Measurements from ENCODE around the gene LIPE. TPM values are rescaled to one million over a fixed set of nuclear protein-coding genes. Genes with fewer than 3 reads are reported as not detected.

Gene LIPE
- total and polyA plus RNA-seq, 4 donors, result 3.6 to 7.7 (median 4.5) TPM

DNA sequence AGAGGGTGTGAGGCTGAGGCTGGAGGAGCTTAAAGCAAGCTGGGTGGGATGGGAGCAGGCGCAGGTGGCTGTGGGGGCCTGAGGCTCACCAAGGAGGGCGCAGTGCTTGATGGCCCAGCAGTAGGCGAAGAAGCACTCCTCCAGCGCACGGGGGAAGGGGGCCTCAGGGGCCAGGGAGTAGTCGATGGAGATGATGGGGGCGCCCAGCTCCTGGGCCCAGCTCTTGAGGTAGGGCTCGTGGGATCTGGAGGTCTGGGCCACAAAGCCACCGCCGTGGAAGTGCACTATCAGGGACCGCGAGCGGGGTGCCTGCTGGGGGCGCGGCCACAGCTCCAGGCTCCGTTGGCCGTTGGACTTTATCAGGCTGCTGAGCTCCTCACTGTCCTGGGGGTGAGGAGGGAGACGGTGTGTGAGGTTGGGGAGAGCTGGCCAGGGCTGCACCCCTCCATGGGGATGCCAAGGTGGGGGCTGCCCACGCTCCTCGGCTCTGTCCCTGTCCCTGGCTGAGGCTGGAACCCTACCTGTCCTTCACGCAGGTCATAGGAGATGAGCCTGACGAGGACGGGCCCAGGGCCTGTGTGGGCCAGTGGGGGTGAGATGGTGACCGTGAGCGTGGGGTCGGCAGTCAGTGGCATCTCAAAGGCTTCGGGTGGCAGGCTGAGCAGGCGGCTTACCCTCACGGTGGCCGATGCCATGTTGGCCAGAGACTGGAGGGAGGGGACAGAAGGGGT lies 19.9 kb downstream of the LIPE start:
- Histone ChIP-seq H3K4me1 (ENCODE audit: control insufficient read depth in 5 of 5, insufficient read depth in 5 of 5, low read length in 5 of 5) (peaks cover 0 to 9% (median 0%) of the 10 kb centered on the region in 5 donors), H3K27me3 (ENCODE audit: control insufficient read depth in 3 of 3, insufficient read depth in 3 of 3, low read length in 2 of 3) (no peaks in the 10 kb centered on the region), H3K36me3 (ENCODE audit: control insufficient read depth in 4 of 4, insufficient read depth in 4 of 4, low read length in 4 of 4) (peaks cover 0 to 6% (median under 1%) of the 10 kb centered on the region in 4 donors), H3K27ac (ENCODE audit: low read depth in 1 of 2, low read length in 1 of 2) (no peak overlapping the region), H3K4me3 (no peak overlapping the region), H3K9me3 (ENCODE audit: control insufficient read depth in 4 of 4, insufficient read depth in 3 of 4, low read length in 3 of 4) (no peaks in the 10 kb centered on the region), H3K9ac (ENCODE audit: insufficient read depth in 1 of 2, low read length in 2 of 2) (no peak overlapping the region)
- 95 to 98% methylated on average over 30 of the region's 30 CpGs for WGBS, 2 donors
- DNase-seq (no peak), ATAC-seq (ENCODE audit: insufficient read depth, low FRiP score) (no peak)
- TF ChIP-seq, protein P1, sequence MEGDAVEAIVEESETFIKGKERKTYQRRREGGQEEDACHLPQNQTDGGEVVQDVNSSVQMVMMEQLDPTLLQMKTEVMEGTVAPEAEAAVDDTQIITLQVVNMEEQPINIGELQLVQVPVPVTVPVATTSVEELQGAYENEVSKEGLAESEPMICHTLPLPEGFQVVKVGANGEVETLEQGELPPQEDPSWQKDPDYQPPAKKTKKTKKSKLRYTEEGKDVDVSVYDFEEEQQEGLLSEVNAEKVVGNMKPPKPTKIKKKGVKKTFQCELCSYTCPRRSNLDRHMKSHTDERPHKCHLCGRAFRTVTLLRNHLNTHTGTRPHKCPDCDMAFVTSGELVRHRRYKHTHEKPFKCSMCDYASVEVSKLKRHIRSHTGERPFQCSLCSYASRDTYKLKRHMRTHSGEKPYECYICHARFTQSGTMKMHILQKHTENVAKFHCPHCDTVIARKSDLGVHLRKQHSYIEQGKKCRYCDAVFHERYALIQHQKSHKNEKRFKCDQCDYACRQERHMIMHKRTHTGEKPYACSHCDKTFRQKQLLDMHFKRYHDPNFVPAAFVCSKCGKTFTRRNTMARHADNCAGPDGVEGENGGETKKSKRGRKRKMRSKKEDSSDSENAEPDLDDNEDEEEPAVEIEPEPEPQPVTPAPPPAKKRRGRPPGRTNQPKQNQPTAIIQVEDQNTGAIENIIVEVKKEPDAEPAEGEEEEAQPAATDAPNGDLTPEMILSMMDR (IDR thresholded peaks at IDR 0.05; ENCODE audit: control extremely low read depth, extremely low read depth), result no peak

DNA sequence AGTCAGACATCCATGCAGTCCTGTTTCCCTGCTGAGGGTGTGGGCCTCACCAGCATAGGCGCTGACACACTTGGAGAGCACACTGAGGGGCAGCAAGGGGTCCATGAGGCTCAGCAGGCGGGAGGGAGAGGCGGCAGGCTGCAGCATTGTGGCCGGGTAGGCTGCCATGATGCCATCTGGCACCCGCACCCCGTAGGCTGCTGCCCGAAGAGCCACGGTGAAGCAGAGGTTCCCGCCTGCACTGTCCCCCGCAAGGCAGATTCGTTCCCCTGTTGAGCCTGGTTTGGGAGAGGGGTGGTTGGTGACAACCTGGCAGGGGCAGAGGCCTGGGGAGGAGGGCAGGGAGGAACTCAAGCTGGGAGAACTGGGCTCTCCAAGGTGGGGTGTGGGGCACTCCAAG lies 21.1 kb downstream of the LIPE start:
- TF ChIP-seq, protein P1 (IDR thresholded peaks at IDR 0.05; ENCODE audit: control extremely low read depth, extremely low read depth), result no peak
- DNase-seq (no peak), ATAC-seq (ENCODE audit: insufficient read depth, low FRiP score) (no peak)
- Histone ChIP-seq H3K9ac (ENCODE audit: insufficient read depth in 1 of 2, low read length in 2 of 2) (no peak overlapping the region), H3K27me3 (ENCODE audit: control insufficient read depth in 3 of 3, insufficient read depth in 3 of 3, low read length in 2 of 3) (no peaks in the 10 kb centered on the region), H3K36me3 (ENCODE audit: control insufficient read depth in 4 of 4, insufficient read depth in 4 of 4, low read length in 4 of 4) (peaks cover 0 to 6% (median under 1%) of the 10 kb centered on the region in 4 donors), H3K4me1 (ENCODE audit: control insufficient read depth in 5 of 5, insufficient read depth in 5 of 5, low read length in 5 of 5) (peaks cover 0 to 9% (median 2%) of the 10 kb centered on the region in 5 donors), H3K9me3 (ENCODE audit: control insufficient read depth in 4 of 4, insufficient read depth in 3 of 4, low read length in 3 of 4) (no peaks in the 10 kb centered on the region), H3K4me3 (no peak overlapping the region), H3K27ac (ENCODE audit: low read depth in 1 of 2, low read length in 1 of 2) (no peak overlapping the region)
- 96 to 98% methylated on average over 11 of the region's 11 CpGs for WGBS, 2 donors

DNA sequence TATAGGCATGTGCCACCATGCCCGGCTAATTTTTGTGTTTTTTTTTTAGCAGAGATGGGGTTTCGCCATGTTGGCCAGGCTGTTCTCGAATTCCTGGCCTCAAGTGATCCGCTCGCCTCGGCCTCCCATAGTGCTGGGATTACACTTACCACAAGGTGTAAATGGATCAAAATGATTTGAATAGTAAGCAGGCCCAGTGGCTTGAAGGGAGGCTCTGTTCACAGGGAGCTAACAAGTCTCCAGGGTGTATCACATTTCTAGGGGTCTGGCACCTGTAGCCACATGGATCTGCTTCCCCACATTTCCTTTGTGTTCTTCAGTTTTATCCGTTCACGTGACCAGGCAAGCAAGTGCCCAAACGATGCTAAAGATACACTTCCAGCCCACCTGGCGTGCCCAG lies 23.6 kb downstream of the LIPE start:
- H3K36me3 ChIP-seq (ENCODE audit: control insufficient read depth in 4 of 4, insufficient read depth in 4 of 4, low read length in 4 of 4), result peaks cover 0 to 6% (median 0%) of the 10 kb centered on the region in 4 donors
- WGBS, 2 donors, result 96 to 98% methylated on average over 10 of the region's 10 CpGs
- no peaks in the 10 kb centered on the region for H3K9me3 ChIP-seq (ENCODE audit: control insufficient read depth in 4 of 4, insufficient read depth in 3 of 4, low read length in 3 of 4)
- DNase-seq (no peak), ATAC-seq (ENCODE audit: insufficient read depth, low FRiP score) (no peak)
- no peak overlapping the region for H3K27ac ChIP-seq (ENCODE audit: low read depth in 1 of 2, low read length in 1 of 2)
- TF ChIP-seq, protein P1 (IDR thresholded peaks at IDR 0.05; ENCODE audit: control extremely low read depth, extremely low read depth), result no peak
- H3K4me3 ChIP-seq, result no peak overlapping the region
- no peak overlapping the region for H3K9ac ChIP-seq (ENCODE audit: insufficient read depth in 1 of 2, low read length in 2 of 2)
- no peaks in the 10 kb centered on the region for H3K27me3 ChIP-seq (ENCODE audit: control insufficient read depth in 3 of 3, insufficient read depth in 3 of 3, low read length in 2 of 3)
- H3K4me1 ChIP-seq (ENCODE audit: control insufficient read depth in 5 of 5, insufficient read depth in 5 of 5, low read length in 5 of 5), result peaks cover 0 to 6% (median 4%) of the 10 kb centered on the region in 5 donors
